ENCODE results near the gene MMRN2.
"Not testable (repeated sequence)": the region's sequence is repeated elsewhere in the genome, so short reads cannot be mapped to it uniquely, and the experiment has no call there.

Gene MMRN2

DNA sequence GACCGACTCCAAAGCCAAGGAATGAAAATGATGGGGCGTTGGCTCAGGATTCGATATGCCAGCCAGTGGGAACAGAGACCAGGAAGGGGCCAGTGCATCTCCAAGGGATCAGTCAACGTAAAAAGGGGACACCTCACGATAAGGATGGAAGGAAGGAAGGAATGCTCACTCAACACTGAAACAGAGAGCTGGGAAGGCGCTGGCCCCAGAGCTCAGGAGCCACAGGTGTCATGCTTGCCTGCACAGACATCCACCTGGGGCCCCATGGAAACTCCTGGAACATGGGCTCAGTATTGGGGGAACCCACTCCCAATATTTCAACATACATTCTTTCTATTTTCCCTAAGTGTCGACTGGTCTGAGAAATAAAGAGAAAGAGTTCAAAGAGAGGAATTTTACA, 5.3 kb downstream of the MMRN2 start (continued):
- no peak for TF ChIP-seq ESRRG (CRISPR knock-in tag; IDR thresholded peaks at IDR 0.05)

DNA sequence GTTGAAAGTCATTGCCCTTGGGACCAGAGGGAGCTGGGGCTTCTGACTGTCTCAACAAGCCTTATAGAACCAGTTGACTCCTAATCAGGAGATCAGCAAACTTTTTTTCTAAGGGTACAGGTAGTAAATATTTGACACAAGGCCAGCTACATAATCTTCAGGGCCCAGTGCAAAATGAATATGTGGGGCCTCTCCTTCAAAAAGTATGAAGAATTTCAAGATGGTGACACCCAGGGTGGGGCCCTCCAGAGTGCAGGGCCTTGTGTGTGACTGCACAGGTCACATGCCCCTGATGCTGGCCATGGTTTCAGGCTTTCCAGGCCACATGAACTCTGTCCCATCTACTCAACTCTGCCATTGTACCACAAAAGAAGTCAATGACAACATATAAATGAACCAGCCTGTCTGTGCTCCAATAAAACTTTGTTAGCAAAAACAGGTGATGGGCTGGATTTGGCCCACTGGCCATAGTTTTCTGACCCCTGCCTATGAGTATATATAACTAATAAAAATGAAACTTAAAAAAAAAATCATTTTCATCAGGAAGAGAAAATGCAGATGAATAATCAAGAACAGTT, 6.1 kb downstream of the MMRN2 start:
- TF ChIP-seq PPARA (CRISPR knock-in tag; IDR thresholded peaks at IDR 0.05; ENCODE audit: borderline replicate concordance) (no peak), ZFP30 (CRISPR knock-in tag; IDR thresholded peaks at IDR 0.05) (no peak), ZC3H10 (CRISPR knock-in tag; IDR thresholded peaks at IDR 0.05) (no peak), SNAI2 (CRISPR knock-in tag; IDR thresholded peaks at IDR 0.05) (no peak), BACH2 (CRISPR knock-in tag; IDR thresholded peaks at IDR 0.05; ENCODE audit: borderline replicate concordance) (no peak), TCF4 (CRISPR knock-in tag; IDR thresholded peaks at IDR 0.05; ENCODE audit: borderline replicate concordance) (no peak), CSDC2 (CRISPR knock-in tag; IDR thresholded peaks at IDR 0.05) (no peak), GLIS3 (CRISPR knock-in tag; IDR thresholded peaks at IDR 0.05) (no peak), ARNTL (CRISPR knock-in tag; IDR thresholded peaks at IDR 0.05; ENCODE audit: borderline replicate concordance, low read depth) (no peak), TOX (CRISPR knock-in tag; IDR thresholded peaks at IDR 0.05; ENCODE audit: borderline replicate concordance) (no peak), ZNF8 (CRISPR knock-in tag; IDR thresholded peaks at IDR 0.05) (no peak)
- TF ChIP-seq, protein P1, sequence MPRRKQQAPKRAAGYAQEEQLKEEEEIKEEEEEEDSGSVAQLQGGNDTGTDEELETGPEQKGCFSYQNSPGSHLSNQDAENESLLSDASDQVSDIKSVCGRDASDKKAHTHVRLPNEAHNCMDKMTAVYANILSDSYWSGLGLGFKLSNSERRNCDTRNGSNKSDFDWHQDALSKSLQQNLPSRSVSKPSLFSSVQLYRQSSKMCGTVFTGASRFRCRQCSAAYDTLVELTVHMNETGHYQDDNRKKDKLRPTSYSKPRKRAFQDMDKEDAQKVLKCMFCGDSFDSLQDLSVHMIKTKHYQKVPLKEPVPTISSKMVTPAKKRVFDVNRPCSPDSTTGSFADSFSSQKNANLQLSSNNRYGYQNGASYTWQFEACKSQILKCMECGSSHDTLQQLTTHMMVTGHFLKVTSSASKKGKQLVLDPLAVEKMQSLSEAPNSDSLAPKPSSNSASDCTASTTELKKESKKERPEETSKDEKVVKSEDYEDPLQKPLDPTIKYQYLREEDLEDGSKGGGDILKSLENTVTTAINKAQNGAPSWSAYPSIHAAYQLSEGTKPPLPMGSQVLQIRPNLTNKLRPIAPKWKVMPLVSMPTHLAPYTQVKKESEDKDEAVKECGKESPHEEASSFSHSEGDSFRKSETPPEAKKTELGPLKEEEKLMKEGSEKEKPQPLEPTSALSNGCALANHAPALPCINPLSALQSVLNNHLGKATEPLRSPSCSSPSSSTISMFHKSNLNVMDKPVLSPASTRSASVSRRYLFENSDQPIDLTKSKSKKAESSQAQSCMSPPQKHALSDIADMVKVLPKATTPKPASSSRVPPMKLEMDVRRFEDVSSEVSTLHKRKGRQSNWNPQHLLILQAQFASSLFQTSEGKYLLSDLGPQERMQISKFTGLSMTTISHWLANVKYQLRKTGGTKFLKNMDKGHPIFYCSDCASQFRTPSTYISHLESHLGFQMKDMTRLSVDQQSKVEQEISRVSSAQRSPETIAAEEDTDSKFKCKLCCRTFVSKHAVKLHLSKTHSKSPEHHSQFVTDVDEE (CRISPR knock-in tag; IDR thresholded peaks at IDR 0.05), result no peak
- TF ChIP-seq, protein P2, sequence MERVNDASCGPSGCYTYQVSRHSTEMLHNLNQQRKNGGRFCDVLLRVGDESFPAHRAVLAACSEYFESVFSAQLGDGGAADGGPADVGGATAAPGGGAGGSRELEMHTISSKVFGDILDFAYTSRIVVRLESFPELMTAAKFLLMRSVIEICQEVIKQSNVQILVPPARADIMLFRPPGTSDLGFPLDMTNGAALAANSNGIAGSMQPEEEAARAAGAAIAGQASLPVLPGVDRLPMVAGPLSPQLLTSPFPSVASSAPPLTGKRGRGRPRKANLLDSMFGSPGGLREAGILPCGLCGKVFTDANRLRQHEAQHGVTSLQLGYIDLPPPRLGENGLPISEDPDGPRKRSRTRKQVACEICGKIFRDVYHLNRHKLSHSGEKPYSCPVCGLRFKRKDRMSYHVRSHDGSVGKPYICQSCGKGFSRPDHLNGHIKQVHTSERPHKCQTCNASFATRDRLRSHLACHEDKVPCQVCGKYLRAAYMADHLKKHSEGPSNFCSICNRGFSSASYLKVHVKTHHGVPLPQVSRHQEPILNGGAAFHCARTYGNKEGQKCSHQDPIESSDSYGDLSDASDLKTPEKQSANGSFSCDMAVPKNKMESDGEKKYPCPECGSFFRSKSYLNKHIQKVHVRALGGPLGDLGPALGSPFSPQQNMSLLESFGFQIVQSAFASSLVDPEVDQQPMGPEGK (CRISPR knock-in tag; IDR thresholded peaks at IDR 0.05; ENCODE audit: borderline replicate concordance), result no peak
- TF ChIP-seq, protein P3, sequence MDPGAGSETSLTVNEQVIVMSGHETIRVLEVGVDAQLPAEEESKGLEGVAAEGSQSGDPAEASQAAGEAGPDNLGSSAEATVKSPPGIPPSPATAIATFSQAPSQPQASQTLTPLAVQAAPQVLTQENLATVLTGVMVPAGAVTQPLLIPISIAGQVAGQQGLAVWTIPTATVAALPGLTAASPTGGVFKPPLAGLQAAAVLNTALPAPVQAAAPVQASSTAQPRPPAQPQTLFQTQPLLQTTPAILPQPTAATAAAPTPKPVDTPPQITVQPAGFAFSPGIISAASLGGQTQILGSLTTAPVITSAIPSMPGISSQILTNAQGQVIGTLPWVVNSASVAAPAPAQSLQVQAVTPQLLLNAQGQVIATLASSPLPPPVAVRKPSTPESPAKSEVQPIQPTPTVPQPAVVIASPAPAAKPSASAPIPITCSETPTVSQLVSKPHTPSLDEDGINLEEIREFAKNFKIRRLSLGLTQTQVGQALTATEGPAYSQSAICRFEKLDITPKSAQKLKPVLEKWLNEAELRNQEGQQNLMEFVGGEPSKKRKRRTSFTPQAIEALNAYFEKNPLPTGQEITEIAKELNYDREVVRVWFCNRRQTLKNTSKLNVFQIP (CRISPR knock-in tag; IDR thresholded peaks at IDR 0.05; ENCODE audit: borderline replicate concordance, low read depth), result no peak
- TF ChIP-seq, protein P4, sequence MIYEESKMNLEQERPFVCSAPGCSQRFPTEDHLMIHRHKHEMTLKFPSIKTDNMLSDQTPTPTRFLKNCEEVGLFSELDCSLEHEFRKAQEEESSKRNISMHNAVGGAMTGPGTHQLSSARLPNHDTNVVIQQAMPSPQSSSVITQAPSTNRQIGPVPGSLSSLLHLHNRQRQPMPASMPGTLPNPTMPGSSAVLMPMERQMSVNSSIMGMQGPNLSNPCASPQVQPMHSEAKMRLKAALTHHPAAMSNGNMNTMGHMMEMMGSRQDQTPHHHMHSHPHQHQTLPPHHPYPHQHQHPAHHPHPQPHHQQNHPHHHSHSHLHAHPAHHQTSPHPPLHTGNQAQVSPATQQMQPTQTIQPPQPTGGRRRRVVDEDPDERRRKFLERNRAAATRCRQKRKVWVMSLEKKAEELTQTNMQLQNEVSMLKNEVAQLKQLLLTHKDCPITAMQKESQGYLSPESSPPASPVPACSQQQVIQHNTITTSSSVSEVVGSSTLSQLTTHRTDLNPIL (CRISPR knock-in tag; IDR thresholded peaks at IDR 0.05; ENCODE audit: low read depth), result no peak
- no peak for ATAC-seq

DNA sequence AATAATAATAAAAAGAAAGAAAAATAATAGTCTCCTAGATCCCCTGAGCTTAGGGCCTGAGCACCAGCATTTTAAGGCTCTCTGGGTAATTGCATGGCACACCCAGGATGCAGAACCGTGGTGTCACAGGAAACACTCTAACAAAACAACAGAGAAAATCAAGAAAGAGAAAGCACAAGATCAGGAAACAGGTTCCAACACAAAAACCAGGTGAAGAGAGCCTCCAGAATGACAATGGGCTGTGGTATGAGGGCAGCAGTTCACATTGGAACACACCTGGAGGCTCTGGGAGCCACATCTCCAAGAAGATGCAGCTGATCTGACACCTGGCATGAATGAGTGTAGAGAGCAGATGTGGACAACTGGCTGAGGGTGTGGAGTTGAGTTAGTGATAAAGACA, 7.1 kb downstream of the MMRN2 start:
- ATAC-seq, result no peak
- no peak for TF ChIP-seq ISL1 (CRISPR knock-in tag; IDR thresholded peaks at IDR 0.05)
- TF ChIP-seq, protein P5, sequence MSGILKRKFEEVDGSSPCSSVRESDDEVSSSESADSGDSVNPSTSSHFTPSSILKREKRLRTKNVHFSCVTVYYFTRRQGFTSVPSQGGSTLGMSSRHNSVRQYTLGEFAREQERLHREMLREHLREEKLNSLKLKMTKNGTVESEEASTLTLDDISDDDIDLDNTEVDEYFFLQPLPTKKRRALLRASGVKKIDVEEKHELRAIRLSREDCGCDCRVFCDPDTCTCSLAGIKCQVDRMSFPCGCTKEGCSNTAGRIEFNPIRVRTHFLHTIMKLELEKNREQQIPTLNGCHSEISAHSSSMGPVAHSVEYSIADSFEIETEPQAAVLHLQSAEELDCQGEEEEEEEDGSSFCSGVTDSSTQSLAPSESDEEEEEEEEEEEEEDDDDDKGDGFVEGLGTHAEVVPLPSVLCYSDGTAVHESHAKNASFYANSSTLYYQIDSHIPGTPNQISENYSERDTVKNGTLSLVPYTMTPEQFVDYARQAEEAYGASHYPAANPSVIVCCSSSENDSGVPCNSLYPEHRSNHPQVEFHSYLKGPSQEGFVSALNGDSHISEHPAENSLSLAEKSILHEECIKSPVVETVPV (CRISPR knock-in tag; IDR thresholded peaks at IDR 0.05), result no peak
- TF ChIP-seq ZNF8 (CRISPR knock-in tag; IDR thresholded peaks at IDR 0.05), result no peak
- TF ChIP-seq, protein P2 (CRISPR knock-in tag; IDR thresholded peaks at IDR 0.05; ENCODE audit: borderline replicate concordance), result no peak
- no peak for TF ChIP-seq TOX (CRISPR knock-in tag; IDR thresholded peaks at IDR 0.05; ENCODE audit: borderline replicate concordance)
- no peak for TF ChIP-seq ZNF565 (CRISPR knock-in tag; conservative IDR thresholded peaks at IDR 0.05; ENCODE audit: low read depth)
- no peak for TF ChIP-seq ZFP30 (CRISPR knock-in tag; IDR thresholded peaks at IDR 0.05)
- TF ChIP-seq, protein P4 (CRISPR knock-in tag; IDR thresholded peaks at IDR 0.05; ENCODE audit: low read depth), result no peak
- TF ChIP-seq RARB (CRISPR knock-in tag; IDR thresholded peaks at IDR 0.05), result no peak
- no peak for TF ChIP-seq TCF4 (CRISPR knock-in tag; IDR thresholded peaks at IDR 0.05; ENCODE audit: borderline replicate concordance)
- no peak for TF ChIP-seq ZNF70 (CRISPR knock-in tag; IDR thresholded peaks at IDR 0.05)
- no peak for TF ChIP-seq ESRRG (CRISPR knock-in tag; IDR thresholded peaks at IDR 0.05)
- TF ChIP-seq ZC3H10 (CRISPR knock-in tag; IDR thresholded peaks at IDR 0.05), result no peak
- no peak for TF ChIP-seq OSR1 (CRISPR knock-in tag; IDR thresholded peaks at IDR 0.05)
- no peak for TF ChIP-seq BACH2 (CRISPR knock-in tag; IDR thresholded peaks at IDR 0.05; ENCODE audit: borderline replicate concordance)
- TF ChIP-seq, protein P3 (CRISPR knock-in tag; IDR thresholded peaks at IDR 0.05; ENCODE audit: borderline replicate concordance, low read depth), result no peak
- TF ChIP-seq SNAI2 (CRISPR knock-in tag; IDR thresholded peaks at IDR 0.05), result no peak

DNA sequence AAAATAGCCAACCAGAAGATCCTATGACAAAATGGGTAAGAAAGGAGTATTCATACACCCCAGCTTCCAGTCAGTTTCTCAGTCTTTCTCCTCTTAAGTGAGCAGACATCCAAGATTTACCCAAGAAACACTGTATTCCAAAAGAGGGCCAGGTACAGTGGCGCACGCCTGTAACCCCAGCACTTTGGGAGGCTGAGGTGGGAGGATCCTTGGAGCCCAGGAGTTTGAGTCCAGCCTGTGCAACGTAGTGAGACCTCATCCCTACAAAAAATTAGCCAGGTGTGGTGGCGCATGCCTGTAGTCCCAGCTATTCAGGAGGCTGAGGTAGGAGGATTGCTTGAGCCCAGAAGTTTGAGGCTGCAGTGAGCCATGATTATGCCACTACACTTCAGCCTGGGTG, 9.6 kb downstream of the MMRN2 start:
- not testable (repeated sequence) for ATAC-seq

Measured in SK-N-SH treated with all-trans-retinoic acid at 6 μM for 48 hours (cell line).